HG03521 (cell line): ENCODE data around the gene NTN3.

ENCODE experiments used
- ATAC-seq: cut with Tn5 transposase; IDR thresholded peaks from one replicate; pipeline ENCODE4 v1.9.1; 2021; ENCODE audit warnings: mild to moderate bottlenecking, moderate library complexity; ENCODE audit not compliant: unreplicated experiment

The NTN3 gene

DNA sequence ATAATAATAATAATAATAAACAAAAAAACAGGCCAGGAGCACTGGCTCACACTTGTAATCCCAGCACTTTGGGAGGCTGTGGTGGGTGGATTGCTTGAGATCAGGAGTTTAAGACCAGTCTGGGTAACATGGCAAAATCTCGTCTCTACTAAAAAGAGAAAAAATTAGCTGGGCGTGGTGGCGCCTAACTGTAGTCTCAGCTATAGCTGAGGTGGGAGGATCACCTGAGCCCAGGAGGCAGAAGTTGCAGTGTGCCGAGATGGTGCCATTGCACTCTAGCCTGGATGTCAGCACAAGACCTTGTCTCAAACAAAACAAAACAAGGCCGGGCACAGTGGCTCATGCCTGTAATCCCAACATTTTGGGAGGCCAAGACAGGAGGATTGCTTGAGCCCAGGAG, 23.9 kb downstream of the NTN3 start:
- ATAC-seq = no peak

DNA sequence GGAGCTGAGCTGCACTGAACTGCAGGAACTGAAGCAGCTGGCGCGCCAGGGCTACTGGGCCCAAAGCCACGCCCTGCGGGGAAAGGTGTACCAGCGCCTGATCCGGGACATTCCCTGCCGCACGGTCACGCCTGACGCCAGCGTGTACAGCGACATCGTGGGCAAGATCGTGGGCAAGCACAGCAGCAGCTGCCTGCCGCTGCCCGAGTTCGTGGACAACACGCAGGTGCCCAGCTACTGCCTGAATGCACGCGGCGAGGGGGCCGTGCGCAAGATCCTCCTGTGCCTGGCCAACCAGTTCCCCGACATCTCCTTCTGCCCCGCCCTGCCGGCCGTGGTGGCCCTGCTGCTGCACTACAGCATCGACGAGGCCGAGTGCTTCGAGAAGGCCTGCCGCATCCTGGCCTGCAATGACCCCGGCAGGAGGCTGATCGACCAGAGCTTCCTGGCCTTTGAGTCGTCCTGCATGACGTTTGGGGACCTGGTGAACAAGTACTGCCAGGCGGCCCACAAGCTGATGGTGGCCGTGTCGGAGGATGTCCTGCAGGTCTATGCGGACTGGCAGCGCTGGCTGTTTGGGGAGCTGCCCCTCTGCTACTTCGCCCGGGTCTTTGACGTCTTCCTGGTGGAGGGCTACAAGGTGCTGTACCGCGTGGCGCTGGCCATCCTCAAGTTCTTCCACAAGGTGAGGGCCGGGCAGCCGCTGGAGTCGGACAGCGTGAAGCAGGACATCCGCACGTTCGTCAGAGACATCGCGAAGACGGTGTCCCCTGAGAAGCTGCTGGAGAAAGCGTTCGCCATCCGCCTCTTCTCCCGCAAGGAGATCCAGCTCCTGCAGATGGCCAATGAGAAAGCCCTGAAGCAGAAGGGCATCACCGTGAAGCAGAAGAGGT, 25.4 kb downstream of the NTN3 start:
- no peak for ATAC-seq

DNA sequence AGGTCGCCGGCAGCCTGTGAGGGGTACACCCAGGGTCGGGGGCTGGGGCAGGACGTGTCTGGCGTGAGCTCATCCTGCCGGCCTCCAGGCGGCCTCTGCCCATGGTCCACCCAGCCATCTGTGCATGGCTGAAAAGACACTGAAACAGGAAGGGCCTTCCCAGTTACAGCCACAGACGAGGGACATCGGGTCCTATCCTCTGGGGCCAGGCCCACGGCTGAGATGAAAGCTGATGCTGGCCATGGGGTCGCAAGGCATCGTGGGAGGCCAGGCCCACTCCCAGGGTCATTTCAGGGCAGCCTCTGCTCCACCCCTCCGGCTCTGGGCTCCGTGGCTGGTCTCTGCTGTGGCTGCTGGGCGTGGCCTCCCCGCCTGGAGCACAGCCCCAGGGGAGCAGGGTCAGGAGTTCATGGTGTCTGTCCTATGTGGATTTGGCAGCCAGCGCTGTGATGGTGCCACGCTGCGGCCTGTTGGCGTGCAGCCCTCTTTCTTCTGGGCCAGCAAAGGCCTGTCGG, 26.1 kb downstream of the NTN3 start:
- no peak for ATAC-seq

DNA sequence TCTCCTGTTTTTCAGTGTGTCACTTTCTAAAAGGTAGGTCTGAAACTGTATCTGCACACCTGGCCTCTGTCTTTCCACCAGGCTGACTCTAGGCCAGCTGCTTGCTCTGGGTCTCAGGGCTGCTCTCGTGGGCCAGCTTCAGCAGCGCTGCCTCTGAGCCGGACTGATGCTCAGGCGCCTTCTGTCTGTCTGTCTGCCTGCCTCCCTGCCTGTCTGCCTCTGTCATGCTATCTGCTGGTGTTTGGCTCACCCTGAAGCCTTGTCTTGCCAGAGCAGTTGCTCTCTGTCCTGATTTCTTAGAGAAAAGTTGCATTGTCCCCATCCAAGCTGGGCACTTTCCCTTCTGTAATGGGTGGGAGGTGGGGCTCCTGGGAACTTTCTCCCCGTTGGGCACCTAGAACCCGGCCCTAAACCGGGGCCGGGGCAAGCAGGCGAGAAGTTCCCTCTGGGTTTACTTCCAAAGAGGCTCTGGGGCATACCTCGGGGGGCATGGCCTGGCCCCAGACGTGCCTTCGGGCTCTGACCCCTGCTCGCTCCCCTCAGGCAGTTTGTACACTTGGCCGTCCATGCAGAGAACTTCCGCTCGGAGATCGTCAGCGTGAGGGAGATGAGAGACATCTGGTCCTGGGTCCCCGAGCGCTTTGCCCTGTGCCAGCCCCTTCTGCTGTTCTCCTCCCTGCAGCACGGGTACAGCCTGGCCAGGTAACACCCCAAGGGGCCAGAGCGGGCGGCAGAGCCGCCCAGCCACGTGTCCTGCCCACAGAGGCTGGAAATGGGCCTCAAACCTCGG, 26.8 kb downstream of the NTN3 start:
- no peak for ATAC-seq

- ATAC-seq = no peak
Measured at GRCh38 chr16:2498531-2499253, 27.6 kb downstream of the NTN3 start.

DNA sequence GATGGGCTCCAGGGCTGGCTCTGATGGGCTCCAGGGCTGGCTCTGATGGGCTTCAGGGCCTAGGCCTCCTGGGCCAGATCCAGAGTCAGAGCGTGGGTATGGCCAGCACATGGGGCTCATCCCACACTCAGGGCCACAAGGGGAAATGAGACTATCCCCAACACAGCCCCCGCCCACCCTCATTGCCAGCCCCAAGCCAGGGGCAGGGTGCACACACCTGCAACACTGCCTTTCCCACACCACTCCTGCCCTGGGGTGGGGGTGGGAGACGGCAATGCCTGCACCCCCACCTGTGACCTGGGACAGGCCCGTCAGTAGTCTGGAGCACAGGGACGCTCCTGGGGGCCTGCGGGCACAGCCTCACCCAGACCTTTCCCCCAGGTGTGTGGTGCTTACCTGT, 28.4 kb downstream of the NTN3 start:
- no peak for ATAC-seq

DNA sequence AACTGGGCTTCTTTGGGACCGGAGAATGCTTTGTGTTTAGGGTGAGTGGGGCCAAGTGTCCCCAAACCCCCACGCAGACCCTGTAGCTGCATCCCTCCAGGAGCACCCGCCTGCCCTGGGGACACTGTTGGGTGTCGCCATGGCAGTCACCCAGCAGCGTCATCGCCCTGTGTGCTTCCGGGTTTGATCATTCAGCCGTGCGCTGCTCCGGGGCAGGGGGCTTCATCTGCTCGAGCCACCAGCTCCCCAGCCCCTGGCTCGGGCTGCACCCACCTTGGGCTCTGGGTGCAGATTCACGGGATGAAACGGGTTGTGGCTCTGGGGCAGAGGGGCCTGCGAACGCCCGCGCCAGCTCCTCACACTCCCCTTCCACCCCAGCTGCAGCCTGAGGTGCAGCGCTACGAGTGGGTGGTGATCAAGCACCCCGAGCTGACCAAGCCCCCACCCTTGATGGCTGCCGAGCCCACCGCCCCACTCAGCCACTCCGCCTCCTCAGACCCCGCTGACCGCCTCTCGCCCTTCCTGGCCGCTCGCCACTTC, 28.9 kb downstream of the NTN3 start:
- no peak for ATAC-seq

DNA sequence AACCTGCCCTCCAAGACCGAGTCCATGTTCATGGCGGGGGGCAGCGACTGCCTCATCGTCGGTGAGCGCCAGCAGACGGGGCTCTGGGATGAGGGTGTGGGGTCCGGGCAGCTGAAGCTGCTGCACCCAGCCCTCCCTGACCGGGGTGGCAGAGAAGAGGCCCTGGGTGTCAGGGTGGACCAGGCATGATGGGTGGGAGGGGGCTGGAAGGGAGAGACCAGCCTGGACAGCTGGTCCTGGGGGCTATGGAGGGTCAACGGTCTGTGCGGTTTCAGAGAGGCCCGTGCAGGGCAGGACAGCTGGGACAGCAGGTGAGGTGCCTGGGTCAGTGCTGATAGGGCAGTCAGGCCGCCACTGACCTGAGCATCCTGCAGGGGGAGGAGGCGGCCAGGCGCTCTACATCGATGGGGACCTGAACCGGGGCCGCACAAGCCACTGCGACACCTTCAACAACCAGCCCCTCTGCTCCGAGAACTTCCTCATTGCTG, 29.4 kb downstream of the NTN3 start:
- no peak for ATAC-seq

GRCh38 chr16:2500918-2501750, 30.0 kb downstream of the NTN3 start:
- ATAC-seq = no peak

- ATAC-seq = no peak
Measured at GRCh38 chr16:2501946-2502895, 31.1 kb downstream of the NTN3 start.

DNA sequence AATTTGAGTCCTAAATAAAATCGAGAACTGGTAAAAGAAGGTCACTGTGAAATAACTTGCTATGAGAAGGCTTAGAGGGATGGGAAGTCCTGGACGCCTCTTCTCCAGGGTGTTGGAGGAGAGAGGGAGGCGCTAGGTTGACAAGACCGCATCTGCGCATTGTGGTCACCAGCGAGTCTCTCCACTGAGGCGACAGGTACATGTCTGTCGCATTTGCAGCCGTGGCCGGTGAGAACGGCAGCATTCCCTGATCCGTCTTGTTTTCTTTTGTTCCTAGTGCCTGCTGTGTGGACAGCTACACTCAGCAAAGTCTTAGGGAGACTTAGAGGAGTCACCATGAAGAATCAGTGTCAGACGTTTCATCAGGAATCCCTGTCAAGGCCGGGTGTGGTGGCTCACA, 34.6 kb downstream of the NTN3 start:
- ATAC-seq = no peak

DNA sequence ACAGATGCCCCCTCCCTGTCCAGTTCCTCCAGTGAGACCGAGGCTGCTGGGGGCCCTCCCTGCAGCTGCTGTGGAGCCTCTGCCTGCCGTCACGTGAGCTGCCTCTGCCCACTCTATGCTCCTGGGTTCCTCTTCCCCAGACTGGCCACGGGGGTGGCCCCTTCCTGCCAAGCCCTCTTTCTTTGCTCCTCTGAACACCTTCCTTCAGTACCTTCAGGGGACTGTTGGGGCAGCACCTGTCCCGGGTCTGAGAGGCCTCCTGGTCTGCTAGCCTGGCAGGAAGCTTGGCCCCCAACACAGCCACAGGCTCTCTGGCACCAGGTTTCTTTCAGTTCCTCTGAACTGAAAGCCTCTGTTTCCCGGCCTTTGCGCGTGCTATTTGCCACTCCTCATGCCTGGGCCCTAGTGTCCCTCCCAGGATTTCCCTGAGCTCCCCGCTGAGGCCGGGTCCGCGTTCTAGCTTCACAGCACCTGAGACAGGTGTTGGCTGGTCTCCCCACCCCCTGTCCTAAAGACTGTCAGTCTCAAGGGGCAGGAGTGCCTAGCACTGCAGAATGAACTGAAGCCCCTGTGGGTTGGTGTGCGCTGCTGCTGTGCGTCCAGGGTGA, 36.1 kb downstream of the NTN3 start:
- no peak for ATAC-seq

GRCh38 chr16:2507665-2508064, 36.6 kb downstream of the NTN3 start:
- no peak for ATAC-seq

DNA sequence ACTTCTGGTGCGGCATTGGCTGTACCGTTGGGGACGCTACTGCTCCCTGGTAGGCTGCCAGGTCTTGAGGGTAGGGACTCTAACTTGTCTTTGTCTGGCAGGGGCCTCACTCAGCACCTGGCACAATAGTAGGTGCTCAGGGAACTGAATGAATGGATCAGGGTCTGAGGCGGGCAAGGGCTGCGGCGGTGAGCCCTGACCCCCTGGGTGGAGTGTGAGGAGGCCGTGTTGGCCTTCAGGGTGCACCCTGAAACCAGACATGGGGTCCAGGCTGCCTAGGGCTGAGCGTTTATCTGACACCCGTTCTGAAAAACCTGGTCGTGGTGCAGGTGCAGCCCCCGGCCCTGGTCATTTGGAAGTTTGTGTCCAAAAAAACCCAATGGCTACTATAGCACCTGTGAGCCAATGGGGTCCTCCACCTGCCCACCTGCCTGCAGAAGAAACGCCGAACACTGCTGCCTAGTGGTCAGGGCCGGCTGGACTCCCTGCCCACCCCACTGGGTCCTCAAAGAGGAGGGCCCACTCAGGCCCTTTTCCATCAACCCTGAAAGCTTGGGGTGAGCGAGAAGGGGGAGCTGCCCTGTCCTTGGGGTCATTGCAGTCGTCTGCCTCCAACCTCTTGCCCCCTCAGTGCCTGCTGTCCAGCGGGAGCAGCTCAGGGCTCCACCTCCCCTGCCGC, 37.8 kb downstream of the NTN3 start:
- ATAC-seq = no peak

GRCh38 chr16:2511128-2511800, 40.2 kb downstream of the NTN3 start:
- no peak for ATAC-seq

DNA sequence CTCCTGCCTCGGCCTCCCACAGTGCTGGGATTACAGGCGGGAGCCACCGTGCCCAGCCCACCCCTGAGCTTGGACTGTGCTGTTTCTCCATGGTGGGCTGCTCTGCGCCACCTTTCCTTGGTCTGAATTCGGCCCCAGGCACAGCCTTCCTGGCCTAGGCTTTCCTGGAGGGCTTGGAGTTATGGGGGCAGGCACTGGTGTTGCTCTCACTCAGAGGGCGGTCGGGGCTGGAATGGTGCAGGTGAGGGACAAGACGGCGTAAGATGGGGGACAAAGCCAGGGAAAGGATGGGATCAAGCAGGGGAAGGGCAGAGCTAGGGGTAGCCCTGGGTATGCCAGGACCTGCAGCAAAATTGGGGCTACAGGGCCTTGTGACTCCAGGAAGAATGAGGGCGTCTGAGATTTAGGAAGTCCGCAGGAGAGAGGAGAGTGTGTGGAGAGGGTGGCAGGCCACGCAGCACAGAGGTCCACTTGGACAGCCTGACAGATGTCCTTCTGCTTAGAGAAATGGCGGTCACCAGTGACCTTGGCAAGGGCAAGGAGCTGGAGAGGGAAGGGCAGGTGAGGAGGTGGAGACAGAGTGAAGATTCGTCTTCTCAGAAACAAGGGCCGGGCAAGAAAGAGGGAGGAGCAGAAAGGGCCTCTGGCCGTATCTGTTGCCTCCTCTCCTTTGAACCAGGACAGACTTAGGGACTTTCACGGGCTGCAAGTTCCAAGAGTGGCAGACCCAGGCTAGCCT, 41.1 kb downstream of the NTN3 start:
- no peak for ATAC-seq
